AG04450 (cell line): ENCODE measurements around the gene TMEFF1. TPM values are rescaled to one million over a fixed set of nuclear protein-coding genes. Genes with fewer than 3 reads are reported as not detected.

ENCODE experiments used
- CTCF ChIA-PET: fragments of 300-600, 350-600 bp; formaldehyde crosslinking; extraction: SDS; loops from one replicate; lab custom pipeline; 2022; ENCODE audit warnings: antibody characterized with exemption, inconsistent platforms; lab: Charles Lee
- POLR2A ChIA-PET: fragments of 350-600 bp; formaldehyde crosslinking; extraction: SDS; loops from one replicate; lab custom pipeline; 2021; ENCODE audit warnings: antibody characterized with exemption, inconsistent platforms; lab: Yijun Ruan, JAX
- DNase-seq: peaks from one replicate; pipeline ENCODE4 v3.0.0-alpha.2; 2011; ENCODE audit warnings: low read depth, low spot score
- H3K27ac ChIP-seq: one replicate; pipeline ENCODE4 v1.5.1; 2012; ENCODE audit warnings: low read depth, low read length, control low read depth
- H3K27me3 ChIP-seq: one replicate; pipeline ENCODE4 v1.6.0; 2012; ENCODE audit warnings: low read length; ENCODE audit not compliant: control insufficient read depth, insufficient read depth
- H3K4me3 ChIP-seq: 2 replicates; pipeline ENCODE4 v1.5.1; 2011; ENCODE audit warnings: mild to moderate bottlenecking, low read depth, low read length, control low read depth
- H3K9me3 ChIP-seq: 2 replicates; pipeline ENCODE4 v1.5.1; 2012; ENCODE audit warnings: low read length; ENCODE audit not compliant: control insufficient read depth, insufficient read depth
- CTCF ChIP-seq: IDR thresholded peaks from 2 replicates; pipeline ENCODE4 v1.5.1; 2011; ENCODE audit warnings: low read depth, low read length, control low read depth, inconsistent platforms
- polyA plus RNA-seq: library from polyadenylated mRNA; depleted of rRNA; stranded (reverse); fragments of >200 nt; gene quantifications from 2 replicates; pipeline ENCODE4 v1.2.3, GENCODE V29; 2011

The TMEFF1 gene
- polyA plus RNA-seq, 1 experiment = 0.45 TPM

GRCh38 chr9:100447041-100447440 lies 25.9 kb upstream of the TMEFF1 start:
- ChIA-PET POLR2A (no interaction called here), CTCF (interaction anchor here (2.9 kb wide), 1 partner anchor 10 kb away, joined by 26 read pairs; no protein-coding TSS in a partner anchor)
- TF ChIP-seq CTCF = no peak
- Histone ChIP-seq H3K27me3 (no peaks in the 10 kb centered on the region), H3K9me3 (no peaks in the 10 kb centered on the region), H3K27ac (no peak overlapping the region), H3K4me3 (no peak overlapping the region)
- no peak for DNase-seq

- Histone ChIP-seq H3K27me3 (no peaks in the 10 kb centered on the region), H3K9me3 (peaks cover 4% of the 10 kb centered on the region; the same call in 1 of the 2 replicates), H3K4me3 (no peak overlapping the region), H3K27ac (no peak overlapping the region)
- TF ChIP-seq CTCF = no peak
- DNase-seq = no peak
- CTCF ChIA-PET = interaction anchor here (0.6 kb wide), 1 partner anchor 10 kb away, joined by 3 read pairs; no protein-coding TSS in a partner anchor
- POLR2A ChIA-PET = interaction anchor here (0.6 kb wide), 1 partner anchor 95 kb away, joined by 3 read pairs; no protein-coding TSS in a partner anchor
These were observed 24.7 kb upstream of the TMEFF1 start for GRCh38 chr9:100448266-100448665.

GRCh38 chr9:100449420-100449819 lies 23.5 kb upstream of the TMEFF1 start:
- TF ChIP-seq CTCF = no peak
- Histone ChIP-seq H3K4me3 (no peak overlapping the region), H3K27ac (no peak overlapping the region), H3K27me3 (no peaks in the 10 kb centered on the region), H3K9me3 (peaks cover 4% of the 10 kb centered on the region; the same call in 1 of the 2 replicates)
- POLR2A ChIA-PET = no interaction called here
- CTCF ChIA-PET = no interaction called here
- no peak for DNase-seq

GRCh38 chr9:100452894-100453293 lies 20.1 kb upstream of the TMEFF1 start:
- H3K4me3 ChIP-seq = no peak overlapping the region
- no peak for TF ChIP-seq CTCF
- DNase-seq = no peak
- H3K9me3 ChIP-seq = peaks cover 4% of the 10 kb centered on the region; the same call in 1 of the 2 replicates
- ChIA-PET CTCF (interaction anchor here (2.3 kb wide), 1 partner anchor 16 kb away, joined by 19 read pairs; no protein-coding TSS in a partner anchor), POLR2A (no interaction called here)
- H3K27me3 ChIP-seq = no peaks in the 10 kb centered on the region
- H3K27ac ChIP-seq = no peak overlapping the region

- CTCF ChIA-PET = interaction anchor here (0.5 kb wide), 1 partner anchor 122 kb away, joined by 4 read pairs; no protein-coding TSS in a partner anchor
- TF ChIP-seq CTCF = no peak
- Histone ChIP-seq H3K4me3 (no peak overlapping the region), H3K9me3 (peaks cover 4% of the 10 kb centered on the region; the same call in 1 of the 2 replicates), H3K27ac (no peak overlapping the region), H3K27me3 (no peaks in the 10 kb centered on the region)
- POLR2A ChIA-PET = no interaction called here
- DNase-seq = no peak
These were observed 17.5 kb upstream of the TMEFF1 start for GRCh38 chr9:100455470-100455869.
